HG03060 (cell line): ENCODE results near the gene RAB34.
A peak's percentile ranks its signal among the peaks of the same experiment; 100 is the strongest.
"Not testable (repeated sequence)": the region's sequence is repeated elsewhere in the genome, so short reads cannot be mapped to it uniquely, and the experiment has no call there.

Experiments used
- ATAC-seq: cut with Tn5 transposase; IDR thresholded peaks from one replicate; pipeline ENCODE4 v1.9.1; 2021; ENCODE audit warnings: low read depth, moderate number of reproducible peaks; ENCODE audit not compliant: unreplicated experiment

RAB34 gene

DNA sequence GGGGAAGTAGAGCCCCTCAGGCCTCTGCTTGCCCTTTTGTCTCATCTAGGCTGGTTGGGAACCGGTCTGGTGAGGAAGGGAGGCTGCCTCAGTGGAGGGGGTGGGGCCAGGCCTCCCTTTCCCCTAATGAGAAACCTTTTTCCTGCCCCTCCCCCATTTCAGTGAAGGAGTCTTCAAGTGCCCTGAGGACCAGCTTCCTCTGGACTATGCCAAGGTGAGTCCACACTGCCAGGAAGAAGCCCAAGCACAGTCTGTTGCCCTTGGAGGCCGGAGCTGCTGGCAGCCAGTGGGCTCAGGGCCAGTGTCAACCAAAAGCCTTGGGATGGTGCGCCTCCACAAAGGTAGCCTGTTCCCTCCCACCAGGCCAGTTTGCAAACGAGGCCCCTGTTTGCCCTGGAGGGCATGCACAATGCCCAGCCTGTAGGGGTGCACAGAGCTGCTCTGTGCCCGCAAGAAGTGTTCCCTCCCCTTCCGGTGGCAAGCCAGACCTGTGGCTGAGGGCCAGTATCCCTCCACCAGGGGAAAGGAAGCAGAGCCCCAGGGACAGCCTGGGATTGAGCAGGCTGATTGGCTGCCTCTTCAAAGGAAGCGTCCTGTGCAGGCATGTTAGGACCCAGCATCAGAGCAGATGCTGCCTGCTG is 29.5 kb upstream of the RAB34 start:
- no peak for ATAC-seq

DNA sequence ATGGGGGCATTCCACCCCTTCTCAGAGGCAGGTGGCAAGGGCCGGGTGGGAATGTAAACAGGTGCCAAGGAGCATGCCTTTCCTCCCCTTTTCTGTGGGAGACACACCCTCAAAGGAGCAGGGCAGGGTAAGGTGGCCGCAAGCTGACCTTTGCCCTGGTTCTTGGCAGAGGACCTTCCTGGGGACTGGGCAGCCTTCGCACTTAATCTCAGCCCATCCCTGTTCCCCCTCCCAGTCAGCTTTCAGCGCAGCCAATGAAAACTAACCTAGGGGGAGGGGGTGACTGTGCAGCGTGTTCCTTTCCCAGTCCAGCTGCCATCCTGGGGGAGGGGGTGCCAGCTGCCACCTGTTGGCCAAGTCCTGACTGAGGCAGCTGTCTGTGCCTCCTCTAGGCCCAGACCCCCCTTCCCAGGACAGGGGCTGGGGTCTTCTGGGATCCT is 29.0 kb upstream of the RAB34 start:
- ATAC-seq: no peak

DNA sequence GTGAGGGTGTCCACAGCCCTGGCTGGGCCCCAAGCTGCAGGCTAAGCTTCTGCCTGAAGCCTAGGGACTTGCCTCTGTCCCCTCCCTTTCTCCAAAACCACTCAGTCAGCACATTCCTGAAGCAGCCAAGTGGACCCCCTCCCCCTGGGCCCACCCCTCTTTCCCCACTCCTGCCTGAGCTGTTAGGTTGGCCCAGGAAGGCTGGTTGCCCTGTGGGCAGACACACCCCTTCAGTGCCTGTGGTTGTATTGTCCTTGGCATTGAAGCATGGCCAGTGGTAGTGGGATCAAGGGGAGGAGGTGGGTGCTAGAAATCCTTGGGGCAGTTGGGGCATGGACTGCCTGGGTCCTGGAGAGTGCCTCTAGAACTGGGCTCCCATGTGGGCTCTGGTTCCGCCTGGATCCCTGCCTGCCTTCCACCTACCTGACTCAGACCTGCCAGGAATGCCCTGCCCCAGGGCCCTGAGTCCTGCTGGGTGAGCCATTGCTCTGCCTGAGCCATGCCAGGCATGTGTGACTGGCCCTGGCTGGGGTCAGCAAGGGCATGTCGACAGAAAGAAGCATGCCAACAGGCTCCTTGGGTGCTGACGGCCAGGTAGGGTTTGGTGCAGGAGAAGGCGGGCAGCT is 28.2 kb upstream of the RAB34 start:
- no peak for ATAC-seq

DNA sequence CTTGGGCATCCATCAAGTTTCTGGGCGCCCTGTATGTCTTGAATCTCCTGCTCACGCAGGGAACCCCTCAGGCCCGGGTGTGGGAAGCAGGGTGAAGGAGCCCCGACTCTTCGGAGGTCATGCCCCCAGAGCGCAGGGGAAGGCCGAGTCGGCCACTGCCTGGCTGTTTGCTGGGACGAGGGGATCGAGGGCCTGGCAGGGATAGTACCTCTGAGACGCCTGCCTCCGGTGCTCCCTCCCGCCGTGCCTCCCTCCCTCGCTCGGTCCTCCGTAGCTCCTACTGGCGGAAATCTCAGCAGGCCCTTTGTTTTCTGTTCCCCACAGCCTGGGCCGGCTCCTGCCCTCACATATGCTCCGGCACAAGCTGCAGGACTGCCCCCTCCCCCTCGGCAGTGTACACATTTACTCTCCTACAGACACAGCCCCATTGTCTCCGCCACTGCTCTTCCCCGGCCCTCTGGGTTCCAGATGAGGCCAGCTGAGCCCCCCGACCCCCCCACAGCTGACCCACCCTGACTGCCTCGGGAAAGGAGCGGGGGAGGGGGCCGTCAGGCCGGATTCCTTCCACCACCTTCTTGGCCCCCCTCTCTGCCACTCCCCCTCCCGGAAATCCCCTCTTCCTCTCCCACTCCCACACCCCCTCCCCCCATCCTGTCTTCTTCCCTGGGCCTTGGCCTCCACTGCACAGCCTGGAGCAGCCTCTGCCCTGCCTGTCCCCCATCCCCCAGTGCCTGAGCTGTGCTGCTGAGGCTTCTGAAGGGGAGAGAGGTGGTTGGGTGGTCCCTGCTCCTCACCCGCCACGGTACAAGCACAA is 27.5 kb upstream of the RAB34 start:
- ATAC-seq: no peak

DNA sequence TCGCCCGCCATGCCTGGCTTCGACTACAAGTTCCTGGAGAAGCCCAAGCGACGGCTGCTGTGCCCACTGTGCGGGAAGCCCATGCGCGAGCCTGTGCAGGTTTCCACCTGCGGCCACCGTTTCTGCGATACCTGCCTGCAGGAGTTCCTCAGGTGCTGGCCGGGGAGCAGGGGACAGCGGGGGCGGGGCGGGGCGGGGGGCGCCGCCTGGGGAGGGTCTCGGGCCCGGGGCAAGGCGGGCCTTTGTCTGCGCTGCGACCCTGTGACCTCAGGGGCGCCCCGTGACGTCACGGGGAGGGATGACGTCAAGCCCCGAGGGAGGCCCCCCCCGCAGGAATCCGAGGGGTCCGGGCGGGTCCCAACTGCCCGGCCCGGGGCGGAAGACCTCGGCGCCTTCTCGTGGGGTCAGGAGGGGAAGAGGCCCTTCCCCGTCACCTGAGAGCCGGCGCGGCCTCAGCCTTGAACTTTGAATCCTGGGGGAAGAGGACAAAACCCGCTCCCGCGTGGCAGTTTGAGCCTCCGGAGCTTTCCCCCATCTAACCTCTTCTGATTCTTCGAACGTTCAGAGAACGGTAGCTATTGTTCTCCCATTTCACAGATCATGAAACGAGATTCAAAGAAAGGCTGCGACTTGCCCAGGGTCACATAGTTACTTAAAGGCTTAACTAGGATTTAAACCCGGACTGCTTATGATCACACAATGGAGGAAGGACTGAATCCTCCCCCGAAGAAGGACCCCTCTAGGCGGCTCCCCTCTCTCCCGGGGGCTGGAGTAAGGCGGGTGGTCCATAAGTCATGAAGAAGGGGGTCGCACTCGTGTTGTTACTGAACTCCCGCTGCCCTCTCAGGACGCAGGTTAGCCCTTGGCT is 26.7 kb upstream of the RAB34 start:
- ATAC-seq: no peak

DNA sequence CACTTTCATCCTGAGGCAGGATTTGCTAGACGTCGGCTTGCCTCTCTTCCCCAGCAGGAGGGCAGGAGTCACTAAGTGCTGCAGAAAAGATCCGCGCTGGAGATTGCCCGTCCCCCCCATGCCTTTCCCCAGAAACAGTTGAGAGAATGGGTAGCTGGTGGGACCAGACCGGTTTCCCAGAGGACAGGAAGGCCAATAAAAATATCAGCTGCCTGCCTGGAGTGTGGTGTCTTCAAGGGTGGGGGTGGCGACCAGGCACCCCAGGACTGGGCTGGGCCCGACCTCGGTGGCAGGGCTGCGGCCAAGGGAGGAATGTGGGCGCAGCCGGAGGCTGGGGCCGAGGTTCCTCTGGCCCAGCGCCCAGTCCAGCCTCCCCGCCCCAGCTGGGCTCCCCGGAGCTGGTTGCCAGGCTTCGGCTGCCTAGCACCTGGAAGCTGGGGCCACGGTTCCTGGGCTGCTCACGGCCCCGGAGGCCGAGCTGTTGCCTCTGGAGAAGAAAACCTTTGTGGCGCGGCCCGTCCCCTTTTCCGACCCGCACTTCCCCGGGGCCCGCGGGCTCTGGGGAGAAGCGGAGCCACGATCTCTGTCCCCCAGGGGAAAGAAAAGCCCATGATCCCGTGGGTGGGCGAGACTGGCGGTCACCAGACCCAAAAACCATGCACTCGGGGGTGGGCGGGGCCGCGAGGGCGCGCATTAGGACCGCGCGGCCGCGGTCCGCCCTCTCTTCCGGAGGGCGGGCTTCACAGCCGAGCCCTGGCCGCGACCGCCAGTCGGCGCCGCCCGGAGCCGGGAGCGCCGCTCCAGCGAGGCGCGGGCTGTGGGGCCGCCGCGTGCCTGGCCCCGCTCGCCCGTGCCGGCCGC is 25.8 kb upstream of the RAB34 start, which contains the start of gene TRAF4:
TRAF4 (plus strand) TSS at position 769 of the 861 bp plus-strand sequence. CDS start 102 bp downstream, outside the sequence.
- ATAC-seq: peak; percentile 39

DNA sequence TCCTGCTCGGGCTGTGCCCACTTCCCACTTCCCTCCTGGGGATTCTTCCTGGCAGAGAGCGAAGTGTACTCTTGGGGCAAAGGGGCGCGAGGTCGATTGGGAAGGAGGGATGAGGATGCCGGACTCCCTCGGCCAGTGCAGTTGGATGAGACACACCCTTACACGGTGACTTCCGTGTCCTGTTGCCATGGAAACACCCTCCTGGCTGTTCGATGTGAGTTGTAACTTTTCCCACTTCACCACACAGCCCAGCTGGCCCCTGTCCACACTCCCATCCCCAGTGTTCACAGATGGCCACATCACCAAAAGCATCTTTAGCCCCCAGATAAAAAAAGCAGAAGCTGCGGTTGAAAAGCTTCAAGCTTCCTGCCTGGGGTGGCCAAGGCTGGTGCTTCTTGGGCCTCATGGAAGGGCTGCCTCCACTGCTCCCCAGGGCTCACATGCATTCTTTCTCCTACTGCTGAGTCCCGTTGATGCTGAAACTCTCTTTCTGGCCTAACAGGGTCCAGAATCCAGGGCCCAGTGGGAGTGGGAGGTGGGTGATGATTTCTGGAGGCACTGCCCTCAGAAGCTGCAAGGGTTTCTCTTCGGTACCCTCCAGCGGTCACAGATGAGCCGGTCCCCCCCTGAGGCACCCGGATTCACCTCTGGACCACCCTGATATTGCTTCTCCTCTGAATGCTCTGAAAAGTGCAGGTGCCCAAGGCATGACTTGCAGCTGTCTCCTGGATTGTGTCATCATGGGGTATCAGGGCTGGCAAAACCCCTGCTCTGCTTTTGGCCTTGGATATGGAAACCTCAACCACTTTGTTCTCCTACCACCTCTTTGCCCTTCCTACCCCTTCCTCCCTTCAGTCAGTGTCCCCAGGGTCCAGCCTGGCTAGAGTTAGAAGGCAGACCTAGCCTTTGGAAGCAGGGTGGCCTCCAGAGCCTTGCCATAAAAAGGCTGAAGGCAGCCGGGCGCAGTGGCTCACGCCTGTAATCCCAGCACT is 24.0 kb upstream of the RAB34 start:
- ATAC-seq: no peak

DNA sequence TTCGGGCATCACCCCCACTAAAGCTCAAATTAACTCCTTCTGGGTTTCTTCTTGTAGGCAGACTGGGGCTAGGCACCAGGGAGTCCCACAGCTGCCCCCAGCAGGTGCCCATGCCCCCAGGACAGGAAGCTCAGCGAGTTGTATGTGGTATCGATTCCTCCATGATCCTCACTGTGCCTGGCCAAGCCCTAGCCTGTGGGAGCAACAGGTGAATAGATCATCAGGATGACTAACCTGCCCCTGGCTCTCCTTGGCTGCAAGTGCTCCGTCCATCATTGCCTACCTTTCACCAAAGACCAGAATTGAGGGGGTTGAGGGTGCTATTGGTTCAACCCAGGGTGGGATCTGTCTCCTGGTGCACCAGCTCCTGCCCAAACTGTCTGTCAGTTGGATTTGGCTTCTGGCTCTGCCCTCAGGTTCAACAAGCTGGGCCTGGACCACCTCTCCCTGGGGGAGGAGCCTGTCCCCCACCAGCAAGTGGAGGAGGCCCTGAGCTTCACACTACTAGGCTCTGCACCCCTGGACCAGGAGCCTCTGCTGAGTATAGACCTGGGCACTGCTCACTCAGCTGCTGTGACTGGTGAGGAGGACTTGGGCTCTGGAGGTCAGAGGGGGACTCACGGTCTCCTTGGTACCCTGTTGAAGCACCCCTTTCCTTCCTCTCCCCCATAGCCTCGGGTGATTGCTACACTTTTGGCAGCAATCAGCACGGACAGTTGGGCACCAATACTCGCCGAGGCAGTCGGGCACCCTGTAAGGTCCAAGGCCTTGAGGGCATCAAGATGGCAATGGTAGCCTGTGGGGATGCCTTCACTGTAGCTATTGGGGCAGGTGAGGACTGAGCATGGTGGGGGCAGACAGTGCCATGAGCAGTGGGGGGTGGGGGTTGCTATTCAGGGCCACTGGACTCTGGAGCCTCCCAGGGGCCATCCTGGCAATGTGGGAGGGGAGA is 23.0 kb upstream of the RAB34 start:
- no peak for ATAC-seq

DNA sequence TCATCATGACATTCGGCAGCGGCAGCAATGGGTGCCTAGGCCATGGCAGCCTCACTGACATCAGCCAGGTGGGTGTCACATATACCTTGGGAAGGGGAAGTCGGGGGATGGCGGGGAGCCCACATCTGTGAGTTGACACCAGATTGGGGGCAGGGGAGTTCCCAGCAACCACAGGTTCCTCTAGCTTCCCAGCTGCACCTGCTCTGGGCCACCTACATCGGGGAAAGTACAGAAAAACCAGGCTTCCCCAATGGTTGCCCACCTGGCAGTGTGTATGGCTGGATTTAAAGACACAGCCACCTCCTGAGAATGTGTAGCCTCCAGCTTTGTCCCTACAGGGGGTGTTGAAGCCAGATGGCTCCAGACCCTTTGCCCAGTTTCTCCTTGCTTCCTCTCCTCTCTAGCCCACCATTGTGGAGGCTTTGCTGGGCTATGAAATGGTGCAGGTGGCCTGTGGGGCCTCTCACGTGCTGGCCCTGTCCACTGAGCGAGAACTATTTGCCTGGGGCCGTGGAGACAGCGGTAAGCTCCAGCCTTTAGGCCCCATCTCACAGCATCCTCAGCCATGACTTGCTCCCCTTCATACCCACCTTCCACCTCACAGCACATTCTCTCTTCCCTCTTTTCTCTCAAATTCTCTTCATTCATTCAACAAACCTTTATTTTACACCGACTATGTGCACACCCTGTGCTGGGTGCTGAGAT is 21.2 kb upstream of the RAB34 start:
- no peak for ATAC-seq

DNA sequence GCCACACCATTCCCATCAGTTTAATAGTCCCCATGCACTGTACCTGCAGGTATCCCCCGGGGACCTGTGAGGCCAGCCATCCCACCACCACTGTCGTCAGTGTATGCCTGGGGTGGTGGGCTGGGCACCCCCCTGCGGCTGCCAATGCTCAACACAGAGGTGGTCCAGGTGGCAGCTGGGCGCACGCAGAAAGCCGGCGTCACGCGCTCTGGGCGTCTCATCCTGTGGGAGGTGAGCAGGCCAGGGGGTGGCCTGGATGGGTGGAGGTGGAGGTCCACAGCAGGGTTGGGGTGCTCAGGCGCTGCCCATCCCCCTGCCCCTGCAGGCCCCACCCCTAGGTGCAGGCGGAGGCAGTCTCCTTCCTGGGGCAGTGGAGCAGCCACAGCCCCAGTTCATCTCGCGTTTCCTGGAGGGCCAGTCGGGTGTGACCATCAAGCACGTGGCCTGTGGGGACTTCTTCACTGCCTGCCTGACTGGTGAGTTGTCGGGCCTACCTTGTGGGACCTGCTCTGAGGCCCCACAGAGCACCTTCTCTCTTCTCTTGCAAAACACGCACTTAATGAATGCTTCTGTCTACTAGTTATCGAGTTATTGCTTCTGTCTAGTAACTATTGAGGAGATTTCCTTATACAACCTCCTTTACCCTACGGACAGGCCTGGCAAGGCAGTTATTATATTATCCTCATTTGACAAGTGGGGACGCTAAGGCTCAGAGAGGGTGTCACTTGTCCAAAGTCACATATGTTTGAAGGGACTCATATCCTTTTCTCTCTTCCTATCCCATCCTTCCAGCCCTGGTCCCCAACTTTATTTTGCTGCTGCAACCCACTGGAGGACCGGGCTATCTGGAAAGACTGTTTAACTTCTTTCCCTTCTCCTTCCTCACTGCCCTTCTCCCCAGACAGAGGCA is 20.4 kb upstream of the RAB34 start:
- ATAC-seq: peak; percentile 57

DNA sequence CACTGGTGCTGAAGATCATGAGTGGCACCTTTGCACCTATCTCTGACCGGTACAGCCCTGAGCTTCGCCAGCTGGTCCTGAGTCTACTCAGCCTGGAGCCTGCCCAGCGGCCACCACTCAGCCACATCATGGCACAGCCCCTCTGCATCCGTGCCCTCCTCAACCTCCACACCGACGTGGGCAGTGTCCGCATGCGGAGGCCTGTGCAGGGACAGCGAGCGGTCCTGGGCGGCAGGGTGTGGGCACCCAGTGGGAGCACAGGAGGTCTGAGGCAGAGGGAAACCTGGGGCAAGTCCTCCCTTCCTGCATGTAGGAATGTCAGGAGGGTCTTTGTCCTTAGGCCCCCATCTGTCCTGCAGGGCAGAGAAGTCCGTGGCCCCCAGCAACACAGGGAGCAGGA is 19.6 kb upstream of the RAB34 start:
- ATAC-seq: no peak

DNA sequence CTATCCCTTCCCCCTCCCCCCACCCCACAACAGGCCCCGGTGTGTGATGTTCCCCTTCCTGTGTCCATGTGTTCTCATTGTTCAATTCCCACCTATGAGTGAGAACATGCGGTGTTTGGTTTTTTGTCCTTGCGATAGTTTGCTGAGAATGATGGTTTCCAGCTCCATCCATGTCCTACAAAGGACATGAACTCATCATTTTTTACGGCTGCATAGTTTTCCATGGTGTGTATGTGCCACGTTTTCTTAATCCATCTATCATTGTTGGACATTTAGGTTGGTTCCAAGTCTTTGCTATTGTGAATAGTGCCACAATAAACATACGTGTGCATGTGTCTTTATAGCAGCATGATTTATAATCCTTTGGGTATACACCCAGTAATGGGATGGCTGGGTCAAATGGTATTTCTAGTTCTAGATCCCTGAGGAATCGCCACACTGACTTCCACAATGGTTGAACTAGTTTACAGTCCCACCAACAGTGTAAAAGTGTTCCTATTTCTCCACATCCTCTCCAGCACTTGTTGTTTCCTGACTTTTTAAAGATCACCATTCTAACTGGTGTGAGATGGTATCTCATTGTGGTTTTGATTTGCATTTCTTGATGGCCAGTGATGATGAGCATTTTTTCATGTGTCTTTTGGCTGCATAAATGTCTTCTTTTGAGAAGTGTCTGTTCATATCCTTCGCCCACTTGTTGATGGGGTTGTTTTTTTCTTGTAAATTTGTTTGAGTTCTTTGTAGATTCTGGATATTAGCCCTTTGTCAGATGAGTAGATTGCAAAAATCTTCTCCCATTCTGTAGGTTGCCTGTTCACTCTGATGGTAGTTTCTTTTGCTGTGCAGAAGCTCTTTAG is 18.5 kb upstream of the RAB34 start:
- ATAC-seq: not testable (repeated sequence)

DNA sequence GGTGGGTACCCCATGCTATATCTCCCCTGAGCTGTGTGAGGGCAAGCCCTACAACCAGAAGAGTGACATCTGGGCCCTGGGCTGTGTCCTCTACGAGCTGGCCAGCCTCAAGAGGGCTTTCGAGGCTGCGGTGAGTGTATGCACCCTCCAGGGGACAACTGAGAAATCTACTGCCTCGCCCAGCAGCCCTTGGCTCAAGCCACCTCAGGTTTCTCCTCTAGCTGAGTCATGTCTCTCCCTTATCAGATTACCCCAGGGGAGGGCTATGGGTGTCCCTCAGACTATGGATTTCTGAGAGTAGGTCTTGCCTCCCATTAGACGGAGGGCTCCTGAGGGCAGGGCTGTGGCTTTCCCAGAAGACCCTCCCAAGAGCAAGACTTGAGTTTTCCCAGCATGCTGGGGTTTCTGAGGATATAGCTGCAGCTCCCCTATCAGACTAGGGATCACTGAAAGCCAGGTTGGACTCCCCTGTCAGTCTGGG is 17.6 kb upstream of the RAB34 start:
- no peak for ATAC-seq

DNA sequence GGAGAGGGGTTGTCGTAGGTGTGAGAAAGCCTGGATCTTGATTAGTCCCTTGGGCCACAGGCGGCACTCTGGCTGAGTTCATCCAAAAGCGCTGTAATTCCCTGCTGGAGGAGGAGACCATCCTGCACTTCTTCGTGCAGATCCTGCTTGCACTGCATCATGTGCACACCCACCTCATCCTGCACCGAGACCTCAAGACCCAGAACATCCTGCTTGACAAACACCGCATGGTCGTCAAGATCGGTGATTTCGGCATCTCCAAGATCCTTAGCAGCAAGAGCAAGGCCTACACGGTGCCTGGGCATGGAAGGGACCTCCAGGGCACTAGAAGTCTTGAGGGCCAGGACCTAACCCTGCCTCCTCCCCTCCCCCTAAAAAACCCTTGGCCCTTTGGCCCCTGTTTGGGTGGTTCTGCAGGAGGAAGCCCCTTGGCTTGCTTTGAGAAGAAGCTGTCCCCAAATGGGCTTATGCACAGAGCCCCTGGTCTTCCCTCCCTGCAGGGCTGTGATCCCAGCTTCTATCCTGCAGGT is 17.1 kb upstream of the RAB34 start:
- no peak for ATAC-seq
